GM18867 (cell line): ENCODE data around the gene LTBP1.

Source experiments
- ATAC-seq: cut with Tn5 transposase; IDR thresholded peaks from one replicate; pipeline ENCODE4 v1.9.1; 2021; ENCODE audit warnings: mild to moderate bottlenecking, moderate library complexity; ENCODE audit not compliant: unreplicated experiment

Gene LTBP1

GRCh38 chr2:33001823-33002222 is 55.1 kb downstream of the LTBP1 start:
- ATAC-seq: no peak

- no peak for ATAC-seq
These were observed 56.1 kb downstream of the LTBP1 start for GRCh38 chr2:33002863-33003262.

GRCh38 chr2:33005057-33005456 is 58.3 kb downstream of the LTBP1 start:
- no peak for ATAC-seq

- ATAC-seq: no peak
These were observed 62.0 kb downstream of the LTBP1 start for GRCh38 chr2:33008716-33009115.

- ATAC-seq: no peak
These were observed 62.5 kb downstream of the LTBP1 start for GRCh38 chr2:33009249-33009648.

- no peak for ATAC-seq
These were observed 64.6 kb downstream of the LTBP1 start for GRCh38 chr2:33011373-33011772.

- no peak for ATAC-seq
These were observed 65.2 kb downstream of the LTBP1 start for GRCh38 chr2:33011941-33012340.

GRCh38 chr2:33013684-33014110 is 66.9 kb downstream of the LTBP1 start:
- no peak for ATAC-seq

GRCh38 chr2:33014268-33014667 is 67.5 kb downstream of the LTBP1 start:
- no peak for ATAC-seq

GRCh38 chr2:33015421-33016142 is 68.8 kb downstream of the LTBP1 start:
- ATAC-seq: no peak

GRCh38 chr2:33018271-33018670 is 71.5 kb downstream of the LTBP1 start:
- ATAC-seq: no peak

- no peak for ATAC-seq
These were observed 73.0 kb downstream of the LTBP1 start for GRCh38 chr2:33019796-33020195.

GRCh38 chr2:33020883-33021282 is 74.1 kb downstream of the LTBP1 start:
- ATAC-seq: no peak

GRCh38 chr2:33021542-33022227 is 74.9 kb downstream of the LTBP1 start:
- ATAC-seq: no peak

GRCh38 chr2:33022395-33022985 is 75.7 kb downstream of the LTBP1 start:
- ATAC-seq: no peak

GRCh38 chr2:33022989-33023727 is 76.4 kb downstream of the LTBP1 start:
- ATAC-seq: no peak

- no peak for ATAC-seq
These were observed 77.2 kb downstream of the LTBP1 start for GRCh38 chr2:33023728-33024500.

- ATAC-seq: no peak
These were observed 78.0 kb downstream of the LTBP1 start for GRCh38 chr2:33024758-33025157.

- no peak for ATAC-seq
These were observed 82.7 kb downstream of the LTBP1 start for GRCh38 chr2:33029459-33029858.

GRCh38 chr2:33029926-33030325 is 83.2 kb downstream of the LTBP1 start:
- ATAC-seq: no peak

- no peak for ATAC-seq
These were observed 83.6 kb downstream of the LTBP1 start for GRCh38 chr2:33030326-33030725.
